NCI-H82 treated with DMSO at 0.1 percent for 48 hours (cell line): ENCODE data around the gene GRIN2A.

Experiments used
- DNase-seq: peaks from one replicate; lab custom pipeline; 2025; ENCODE audit not compliant: unreplicated experiment; lab: John Stamatoyannopoulos, UW

GRIN2A gene

DNA sequence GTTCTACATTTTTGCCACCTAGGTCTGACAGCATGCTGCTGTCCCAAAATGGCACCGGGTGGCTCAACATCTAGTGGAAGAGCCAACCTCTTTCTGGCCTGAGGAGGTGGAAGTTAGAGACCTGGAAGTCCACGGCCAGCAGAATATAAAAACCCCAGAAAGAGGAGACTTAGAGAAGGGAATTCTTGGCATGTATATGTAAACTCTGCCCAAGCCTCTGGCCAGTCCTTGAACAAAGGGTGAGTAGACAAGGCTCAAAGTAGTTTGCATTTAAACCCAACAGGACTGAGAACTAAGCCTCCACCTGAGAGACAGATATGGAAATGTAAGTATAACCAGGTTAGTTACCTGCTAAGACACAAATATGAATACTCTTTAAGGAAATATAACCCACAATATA lies 210.3 kb downstream of the GRIN2A start:
- no peak for DNase-seq

DNA sequence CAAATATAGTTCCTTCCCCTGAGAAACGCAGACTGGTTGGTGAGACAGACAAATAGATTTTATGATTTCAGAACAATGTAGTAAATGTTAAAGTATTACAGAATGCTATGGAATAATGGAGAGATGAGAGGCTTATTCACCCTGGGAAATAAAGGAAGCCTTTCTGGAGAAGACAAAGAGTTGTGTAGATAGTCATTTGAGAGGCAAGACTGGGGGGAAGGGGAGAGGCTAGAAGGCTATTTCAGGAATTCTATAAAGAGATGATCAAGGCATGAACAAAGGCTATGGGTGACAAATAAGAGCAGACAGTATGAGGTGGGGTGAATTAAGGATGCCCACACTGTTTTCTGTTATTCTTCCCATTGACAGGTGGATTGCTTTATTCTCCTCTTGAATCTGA lies 211.4 kb downstream of the GRIN2A start:
- DNase-seq = no peak

DNA sequence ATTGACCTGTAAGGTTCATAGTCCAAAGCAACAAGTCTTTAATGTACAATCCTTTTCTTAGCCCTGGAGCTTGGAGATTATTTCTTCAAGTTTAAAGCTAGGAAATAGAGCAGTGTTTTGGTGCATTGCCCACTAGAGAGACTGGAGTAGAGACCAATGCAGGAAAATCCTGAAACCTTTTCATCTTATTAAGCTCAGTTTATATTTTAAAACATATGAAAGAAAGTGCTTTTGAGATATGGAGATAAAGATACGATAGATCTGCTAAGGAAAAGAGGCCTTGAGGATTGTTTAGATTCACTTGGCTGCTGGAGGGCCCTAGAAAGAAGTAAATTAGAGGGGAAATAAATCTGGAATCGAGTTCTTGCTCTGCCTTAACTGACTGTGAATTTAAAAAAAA lies 212.0 kb downstream of the GRIN2A start:
- DNase-seq = no peak

DNA sequence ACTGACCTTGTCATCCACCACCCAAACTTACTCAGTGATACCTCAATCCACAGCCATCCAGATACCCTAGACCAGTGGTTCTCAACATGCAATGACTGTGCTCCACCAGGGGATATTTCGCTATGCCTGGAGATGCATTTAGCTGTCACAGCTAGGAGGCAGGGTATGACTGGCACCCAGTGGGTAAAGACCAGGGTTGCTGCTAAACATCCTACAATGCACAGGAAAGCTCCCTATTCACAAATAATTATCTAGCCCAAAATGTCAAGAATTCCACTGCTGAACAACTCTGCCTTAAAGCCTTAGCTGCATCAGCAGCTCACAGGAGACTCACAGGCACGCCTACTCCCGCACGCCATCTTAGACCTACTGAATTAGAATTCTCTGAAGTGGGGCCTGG lies 212.6 kb downstream of the GRIN2A start:
- no peak for DNase-seq

DNA sequence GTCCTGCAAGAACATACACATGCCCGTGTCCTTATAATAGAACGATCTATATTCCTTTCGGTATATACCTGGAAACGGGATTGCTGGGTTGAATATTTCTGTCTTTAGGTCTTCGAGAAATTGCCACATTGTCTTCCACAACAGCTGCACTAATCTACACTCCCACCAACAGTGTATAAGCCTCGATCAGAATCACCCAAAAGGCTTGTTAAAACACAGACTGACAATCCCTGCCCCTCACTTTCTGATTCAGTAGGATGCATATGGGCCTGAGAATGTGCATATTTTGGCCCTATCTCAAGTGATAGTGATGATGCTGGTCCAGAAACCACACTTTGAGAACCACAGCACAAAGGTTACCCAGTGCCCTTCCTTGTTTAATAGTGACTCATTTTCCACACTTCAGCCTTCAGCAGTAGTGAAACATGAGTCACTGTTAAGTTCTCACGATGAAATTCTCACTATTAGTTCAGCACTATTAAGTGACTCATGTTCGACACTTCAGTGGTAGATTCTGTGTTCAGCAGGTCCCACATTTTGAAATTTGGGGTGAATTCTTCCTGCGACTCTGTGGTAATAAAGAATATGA lies 215.6 kb downstream of the GRIN2A start:
- no peak for DNase-seq

DNA sequence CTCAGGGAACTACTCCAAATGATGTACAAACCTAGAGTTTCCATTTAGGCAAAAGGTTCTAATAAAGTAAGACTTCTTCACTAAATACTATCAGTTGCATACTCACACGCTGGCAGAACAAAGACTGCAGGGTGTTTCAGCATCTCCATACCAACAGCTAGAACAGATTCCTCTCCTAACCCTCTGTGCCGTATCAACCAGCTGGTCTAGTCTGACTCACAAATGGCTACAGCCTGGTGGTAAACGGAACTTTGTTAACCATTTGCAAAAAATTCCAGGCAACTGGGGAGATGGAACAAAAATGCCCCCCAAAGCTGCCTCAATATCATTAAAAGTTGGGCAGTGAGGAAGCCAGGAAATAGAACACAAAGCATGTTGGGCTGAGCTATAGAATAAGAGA lies 217.1 kb downstream of the GRIN2A start:
- no peak for DNase-seq

DNA sequence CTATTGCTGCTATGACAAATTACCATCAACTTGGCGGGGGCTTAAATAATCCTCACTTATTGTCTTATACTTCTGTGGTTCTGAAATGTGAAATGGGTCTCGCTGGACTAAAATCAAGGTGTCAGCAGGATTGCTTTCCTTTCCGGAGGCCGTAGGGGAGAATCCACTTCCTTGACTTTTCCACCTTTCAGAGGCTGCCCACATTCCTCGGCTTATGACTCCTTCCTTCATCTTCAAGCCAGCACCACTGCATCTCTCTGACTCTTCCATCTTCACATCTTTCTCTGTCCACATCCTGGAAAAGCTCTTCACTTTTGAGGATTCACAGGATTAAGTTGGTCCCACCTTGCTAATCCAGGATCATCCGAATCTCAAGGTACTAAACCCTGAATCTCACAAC lies 217.8 kb downstream of the GRIN2A start:
- DNase-seq = peak; percentile 16

DNA sequence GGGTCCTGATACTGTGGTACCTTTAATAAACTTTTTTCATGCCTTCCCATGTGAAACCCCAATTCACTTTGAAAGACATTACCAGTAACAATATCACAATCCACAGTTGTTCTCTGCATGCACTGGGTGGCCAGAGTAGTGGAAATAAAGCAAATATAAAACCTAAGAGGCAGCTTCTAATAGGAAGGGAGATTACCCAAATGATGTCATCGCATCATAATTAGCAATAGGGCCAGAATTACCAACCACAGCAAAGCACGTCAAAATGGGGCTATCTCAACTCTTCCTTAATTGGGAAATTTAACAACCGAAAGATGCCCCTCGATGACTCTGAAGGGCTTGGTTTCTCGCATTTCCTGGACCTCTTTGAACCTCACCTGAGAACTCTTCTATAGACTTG lies 224.8 kb downstream of the GRIN2A start:
- no peak for DNase-seq

DNA sequence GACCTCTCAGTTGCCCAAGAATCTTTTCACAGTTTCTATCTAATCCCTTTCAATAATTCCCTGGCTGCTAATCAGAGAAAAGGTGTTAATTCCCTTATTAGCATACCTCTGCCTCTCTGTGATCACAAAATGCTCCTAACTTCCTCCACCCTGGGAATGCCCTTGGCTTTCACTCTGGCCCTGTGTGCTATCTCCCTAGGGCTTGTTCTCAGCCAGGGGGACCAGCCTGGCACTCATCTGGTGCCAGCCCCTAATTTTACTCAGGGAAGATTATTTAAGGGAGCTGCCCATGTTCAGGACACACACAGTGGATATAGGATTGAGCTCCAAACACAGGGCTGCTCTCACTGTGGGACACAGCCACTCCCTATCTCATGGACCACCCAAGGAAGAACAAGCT lies 225.2 kb downstream of the GRIN2A start:
- DNase-seq = no peak

DNA sequence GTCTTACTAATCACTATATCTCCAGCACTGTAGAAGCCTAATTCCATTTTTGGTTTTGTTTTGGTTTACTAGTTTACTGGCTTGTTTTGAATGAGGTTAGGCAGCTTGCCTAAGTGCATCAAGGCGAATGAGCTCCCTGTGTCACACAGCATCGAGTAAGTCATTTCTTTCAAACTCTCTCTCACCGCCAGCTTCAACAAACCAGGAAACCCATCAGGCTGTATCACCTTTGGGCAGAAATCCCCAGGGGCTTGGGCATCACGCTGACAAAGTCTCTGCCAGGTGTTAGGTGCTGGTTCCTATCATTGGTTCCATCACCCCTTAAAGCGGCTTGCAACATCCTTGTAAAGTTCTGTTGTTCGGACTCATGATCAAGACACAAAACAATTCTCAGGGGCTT lies 226.6 kb downstream of the GRIN2A start:
- DNase-seq = no peak

DNA sequence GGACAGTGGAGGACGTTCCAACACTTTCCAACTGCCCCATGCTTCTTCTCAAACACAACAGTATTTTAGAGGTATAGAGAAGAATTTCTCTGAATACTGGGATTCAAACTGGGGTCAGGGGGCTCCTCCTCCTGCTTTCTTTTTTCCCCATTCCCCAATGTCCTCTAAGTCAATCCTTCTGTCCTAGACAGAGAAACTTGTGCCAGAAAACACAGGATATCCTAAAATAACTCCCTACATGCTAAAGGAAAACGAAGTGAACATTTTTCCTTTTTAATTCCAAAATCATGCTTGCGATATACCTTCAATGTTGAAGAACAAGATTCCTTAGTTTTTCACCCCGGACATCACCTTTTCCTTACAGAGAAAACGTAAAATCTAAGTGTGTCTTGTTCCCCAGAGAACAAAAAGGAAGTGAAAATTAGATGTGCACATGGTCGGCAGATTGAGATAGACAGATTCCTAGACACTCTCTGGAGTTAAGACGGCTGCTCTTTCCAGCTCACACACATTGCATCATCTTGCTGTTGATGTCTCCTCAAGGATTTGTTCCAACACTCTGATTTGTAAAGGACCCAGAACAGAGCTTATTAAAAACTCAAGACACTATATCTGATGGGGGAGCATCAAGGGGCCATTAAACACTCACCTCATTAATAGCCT lies 228.2 kb downstream of the GRIN2A start:
- DNase-seq = no peak

DNA sequence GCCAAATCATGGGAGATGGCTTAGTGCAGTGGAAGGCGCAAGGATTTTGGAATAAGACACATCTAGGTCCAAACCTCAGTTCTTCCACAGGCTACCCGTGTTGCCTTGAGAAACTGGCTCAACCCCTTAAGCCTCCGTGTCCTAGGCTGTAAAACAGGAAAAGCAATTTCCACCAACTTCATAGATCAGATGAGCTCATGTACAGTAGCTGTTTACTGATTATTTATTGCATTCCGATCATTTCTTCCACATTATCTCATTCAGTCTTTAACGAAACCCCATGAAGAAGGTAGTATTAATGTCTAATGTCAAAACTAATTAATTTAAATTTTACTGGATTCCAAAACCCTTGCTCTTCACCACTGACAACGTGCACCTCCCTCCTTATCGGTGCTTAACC lies 231.6 kb downstream of the GRIN2A start:
- no peak for DNase-seq

DNA sequence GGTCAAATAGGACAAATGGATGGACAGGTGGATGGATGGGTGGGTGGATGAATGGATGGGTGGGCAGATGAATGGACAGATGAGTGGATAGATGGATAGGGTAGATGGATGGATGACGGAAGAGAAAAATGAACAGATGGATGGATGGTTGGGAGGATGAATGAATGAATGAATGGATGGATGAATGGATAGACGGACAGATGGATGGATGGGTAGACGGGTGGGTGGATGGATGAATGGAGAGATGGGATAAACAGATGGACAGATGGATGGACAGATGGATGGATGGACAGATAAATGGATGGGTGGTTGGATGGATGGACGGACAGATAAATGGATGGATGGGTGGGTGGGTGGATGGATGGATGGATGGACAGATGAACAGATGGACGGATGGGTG lies 232.8 kb downstream of the GRIN2A start:
- no peak for DNase-seq

DNA sequence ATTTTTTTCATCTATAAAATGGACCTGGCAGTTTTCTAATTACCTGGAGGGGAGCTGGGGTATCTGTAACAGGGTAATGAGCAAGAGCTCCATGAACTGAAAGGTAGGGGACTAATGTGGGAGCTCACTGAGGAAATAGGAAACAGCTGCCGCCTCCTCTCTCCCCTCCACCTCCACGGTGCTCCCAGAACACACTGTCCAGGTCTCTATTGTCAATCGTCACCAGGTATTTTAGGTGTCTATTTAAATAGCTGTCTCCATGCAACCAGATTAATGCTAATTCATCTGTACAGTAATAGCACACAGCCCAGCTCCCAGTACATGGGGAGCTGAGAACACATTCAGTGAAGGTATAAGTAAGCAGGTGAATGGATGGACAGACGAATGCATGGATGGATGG lies 233.3 kb downstream of the GRIN2A start:
- no peak for DNase-seq

DNA sequence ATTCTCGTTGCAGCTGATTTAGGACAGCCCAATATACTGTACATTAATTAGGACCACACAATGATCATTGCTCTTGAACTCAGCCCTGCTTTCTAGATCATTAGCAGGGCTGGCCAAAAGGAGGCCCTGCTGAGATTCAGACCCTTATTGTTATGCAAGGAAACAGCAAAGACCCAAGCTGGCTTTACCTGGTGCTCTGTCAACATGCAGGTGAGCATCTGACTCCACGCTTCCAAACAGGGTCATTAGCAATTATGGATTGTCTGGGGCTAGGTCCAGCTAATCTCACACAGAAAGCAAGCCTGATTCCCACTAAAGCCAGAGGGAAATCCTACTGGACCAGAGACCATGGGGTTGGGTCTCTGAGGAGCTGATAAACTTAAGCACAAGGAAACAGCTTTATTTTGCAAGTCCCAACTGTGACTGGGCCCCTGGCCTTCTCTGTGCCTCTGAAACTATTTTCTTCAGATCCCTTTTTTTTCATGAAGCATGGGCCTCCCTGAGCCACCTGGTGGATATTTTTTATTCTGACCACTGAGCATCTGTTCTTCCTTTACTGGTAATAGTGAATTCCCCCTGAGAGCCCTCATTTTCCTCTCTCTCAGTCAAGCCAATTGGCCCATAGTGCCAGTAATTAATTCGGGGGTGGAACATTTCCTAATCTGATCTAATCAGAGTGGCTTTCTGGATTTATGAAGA lies 236.1 kb downstream of the GRIN2A start:
- DNase-seq = no peak

DNA sequence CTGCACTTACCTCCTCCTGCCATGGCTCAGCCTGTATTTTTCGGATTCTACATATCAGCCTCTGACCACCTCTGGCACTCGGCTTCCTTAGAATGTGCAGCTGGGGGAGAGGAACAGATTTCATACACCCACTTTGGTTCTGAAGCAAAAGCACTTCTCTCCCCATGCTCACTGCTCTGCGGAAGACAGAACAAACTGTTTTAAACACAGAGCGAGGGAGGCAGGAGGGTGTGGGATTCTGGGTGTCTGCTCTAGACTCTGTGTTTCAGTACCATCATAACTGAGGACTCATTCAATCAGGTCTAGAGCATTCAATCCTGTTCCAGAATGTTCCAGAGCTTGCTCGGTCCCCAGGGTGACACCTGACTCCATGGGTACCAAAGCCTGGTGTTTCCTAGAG lies 239.1 kb downstream of the GRIN2A start:
- no peak for DNase-seq

DNA sequence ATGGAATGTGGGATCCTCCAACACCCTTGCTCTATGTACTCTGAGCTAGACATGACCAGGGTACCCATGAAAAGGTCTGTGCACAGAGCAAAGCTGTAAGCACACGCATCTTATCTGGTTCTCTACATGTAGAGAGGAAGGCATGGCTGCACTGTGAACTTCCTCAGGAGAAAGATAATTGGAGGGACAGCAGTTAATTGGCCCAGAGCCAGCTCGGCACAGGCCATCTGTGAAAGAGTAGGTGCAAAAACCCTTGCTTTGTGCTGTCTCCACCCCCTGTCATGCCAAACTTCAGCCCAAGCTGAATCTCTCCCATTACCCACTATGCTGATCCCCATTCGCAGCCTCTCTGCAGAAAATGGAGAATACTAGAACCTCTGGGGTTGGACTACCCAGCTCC lies 241.0 kb downstream of the GRIN2A start:
- no peak for DNase-seq

DNA sequence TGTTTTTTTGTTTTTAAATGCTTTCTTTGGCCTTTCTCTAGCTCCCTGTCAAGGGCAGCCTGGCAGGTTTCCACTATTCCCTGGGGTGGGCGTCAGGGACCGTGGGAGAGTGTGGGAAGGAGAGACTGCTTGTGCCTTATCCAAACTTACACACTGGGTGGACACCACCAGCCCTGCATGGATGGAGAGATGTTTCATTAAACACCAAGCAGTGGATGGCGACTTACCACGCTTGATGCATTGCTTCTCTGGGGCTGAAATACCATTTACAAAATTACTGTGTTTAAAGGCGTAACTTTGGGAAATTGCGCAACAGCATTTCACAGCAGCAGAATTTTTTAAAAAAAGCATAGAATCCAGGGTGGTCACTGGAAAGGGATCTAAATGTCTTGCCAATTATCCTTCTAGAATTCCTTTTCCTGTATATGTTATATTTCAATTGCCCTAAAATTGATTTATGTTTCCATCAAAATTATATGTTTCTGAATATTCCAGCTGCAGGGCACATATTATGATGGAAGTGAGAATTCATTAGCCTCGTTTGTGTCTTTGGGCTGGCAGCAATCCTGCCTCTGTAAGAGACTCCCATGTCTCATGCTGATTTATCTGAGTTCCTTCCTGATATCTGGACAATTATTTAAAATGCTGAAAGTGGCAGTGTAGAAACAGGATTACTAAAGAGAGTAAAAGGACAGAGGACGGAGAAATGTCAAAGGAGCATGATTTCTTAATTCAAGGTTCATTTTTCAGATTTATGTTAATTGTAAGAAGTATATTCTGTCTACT lies 247.3 kb downstream of the GRIN2A start:
- no peak for DNase-seq

DNA sequence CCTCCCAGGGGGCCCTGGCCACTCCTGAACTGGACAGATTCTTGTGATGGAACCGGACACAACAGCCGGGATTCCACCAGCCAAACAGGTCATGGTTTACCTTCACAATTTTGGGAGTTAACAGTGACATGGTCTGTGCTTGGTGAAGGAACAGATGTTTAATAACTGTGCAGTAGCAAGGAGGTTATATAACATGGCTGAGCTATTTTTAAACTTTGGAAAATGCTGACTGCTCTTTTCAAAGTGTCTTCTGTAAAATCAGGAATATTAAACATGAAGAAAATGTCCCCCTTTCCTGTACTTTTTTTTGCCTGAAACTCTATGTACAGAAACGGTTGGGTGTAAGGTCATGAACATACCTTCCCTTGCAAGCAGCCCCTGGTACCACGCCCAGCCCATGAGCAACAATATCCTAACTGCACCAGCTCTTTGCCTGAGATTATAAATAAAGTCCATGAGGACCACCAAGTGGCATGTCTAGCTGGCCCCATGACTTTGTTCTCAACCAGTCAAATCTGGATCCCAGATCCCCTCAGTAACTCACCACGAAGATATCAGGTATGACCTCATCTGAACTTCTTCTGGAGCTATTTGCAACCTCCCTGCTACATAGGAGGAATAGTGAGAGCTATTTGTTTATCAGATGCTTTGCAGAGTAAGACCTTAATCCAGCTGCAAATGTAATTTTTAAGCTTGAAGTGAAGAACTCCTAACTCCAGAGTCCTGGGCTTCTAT lies 249.1 kb downstream of the GRIN2A start:
- no peak for DNase-seq

DNA sequence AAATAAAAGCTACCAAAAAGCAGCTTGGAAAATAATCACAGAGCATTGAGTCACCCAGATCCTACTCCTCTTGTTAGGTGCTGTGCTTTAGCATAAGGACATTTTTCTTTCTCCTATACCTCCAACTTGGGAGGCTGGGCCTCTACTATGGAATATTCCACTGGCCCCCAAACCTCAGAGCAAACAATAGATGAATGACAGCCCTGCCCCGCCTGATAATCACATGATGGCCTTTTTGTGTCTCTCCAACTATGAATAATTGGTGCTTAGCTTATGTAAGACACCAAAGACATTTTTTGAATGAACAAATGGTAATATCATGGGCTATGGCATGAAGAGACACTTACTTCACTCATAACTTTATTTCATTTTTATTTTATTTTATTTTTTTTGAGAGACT lies 250.2 kb downstream of the GRIN2A start:
- DNase-seq = no peak

DNA sequence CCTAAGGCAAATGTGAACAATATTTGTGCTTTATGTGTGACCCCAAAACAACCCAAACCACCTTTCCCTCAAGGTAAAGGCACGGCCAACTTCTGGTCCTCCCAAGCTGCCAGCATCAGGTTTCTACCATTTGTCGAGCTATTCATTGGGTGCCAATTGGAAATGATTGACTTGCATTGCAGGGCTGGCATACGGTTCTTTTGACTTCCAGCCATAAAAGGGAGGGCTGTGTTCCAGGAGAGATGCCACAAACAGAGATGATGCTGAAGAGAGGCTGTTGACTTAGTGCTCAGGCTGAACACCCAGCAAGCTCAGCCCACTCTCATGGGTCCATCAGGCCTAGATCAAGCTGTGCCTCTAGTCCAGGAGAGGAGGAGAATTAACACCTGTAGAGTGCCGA lies 252.4 kb downstream of the GRIN2A start:
- DNase-seq = no peak
